Measurements from ENCODE around the gene SPTBN1.

Gene SPTBN1

DNA sequence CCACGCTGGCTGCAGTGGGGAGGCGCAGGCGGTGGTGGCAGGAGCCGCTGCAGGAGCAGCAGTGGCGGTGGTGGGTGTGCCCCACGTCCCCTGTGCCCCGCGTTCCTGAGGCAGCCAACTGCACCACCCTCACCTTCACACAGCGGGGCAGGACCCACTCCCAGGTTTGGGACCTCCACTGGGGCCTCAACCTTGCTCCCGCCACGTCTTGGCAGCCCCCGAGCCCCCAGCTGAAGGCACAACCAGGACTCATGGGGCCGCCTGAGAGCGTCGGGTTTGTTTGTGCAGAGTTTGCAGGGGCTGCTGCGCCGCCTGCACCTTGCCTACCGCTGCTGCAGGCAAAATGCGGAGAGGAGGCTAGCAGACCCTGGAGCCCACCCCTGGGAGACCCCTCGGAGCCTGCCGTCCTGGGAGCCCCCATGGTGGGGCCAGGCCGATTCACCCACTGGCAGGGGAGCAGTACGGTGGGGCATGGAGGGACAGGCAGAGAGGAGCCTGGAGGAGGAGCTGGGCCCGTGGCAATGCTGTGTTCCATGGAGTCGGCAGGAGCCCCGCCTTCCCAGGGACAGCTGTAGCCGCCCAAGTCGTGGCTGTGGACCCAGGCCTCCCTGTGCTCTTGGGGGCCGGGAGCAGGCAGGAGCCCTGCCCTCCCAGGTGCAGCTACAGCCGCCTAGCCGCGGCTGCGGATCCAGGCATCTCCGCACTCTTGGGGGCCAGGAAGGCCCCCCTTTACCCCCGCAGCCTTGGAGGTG is 252.6 kb downstream of the SPTBN1 start:
- Histone ChIP-seq H2AFZ (ENCODE audit: low read length) (no peak overlapping the region), H3K27me3 (ENCODE audit: insufficient read depth, low read length) (no peaks in the 10 kb centered on the region), H3K9me2 (ENCODE audit: low read depth, low read length) (no peaks in the 10 kb centered on the region), H4K20me1 (ENCODE audit: insufficient read depth, low read length) (no peaks in the 10 kb centered on the region), H3K4me3 (ENCODE audit: low read depth, low read length, poor library complexity, severe bottlenecking) (peak overlapping the region; percentile 59), H3K36me3 (ENCODE audit: insufficient read depth, low read length) (no peaks in the 10 kb centered on the region), H3F3A (ENCODE audit: insufficient read depth, low read length) (no peaks in the 10 kb centered on the region), H3K4me1 (ENCODE audit: insufficient read depth, low read length, severe bottlenecking) (peaks cover 18% of the 10 kb centered on the region), H3K4me2 (ENCODE audit: low read length) (peak overlapping the region; percentile 76), H3K79me2 (ENCODE audit: insufficient read depth, low read length) (no peaks in the 10 kb centered on the region), H3K27ac (ENCODE audit: low read depth, low read length, poor library complexity, severe bottlenecking) (no peak overlapping the region), H3K9ac (ENCODE audit: low read length) (peak overlapping the region; percentile 49; the same call in 1 of the 2 replicates), H3K9me3 (ENCODE audit: low read length) (no peaks in the 10 kb centered on the region)
- TF ChIP-seq EZH2 (IDR thresholded peaks at IDR 0.05; ENCODE audit: borderline replicate concordance, low read length), result no peak
- TF ChIP-seq, protein P1, sequence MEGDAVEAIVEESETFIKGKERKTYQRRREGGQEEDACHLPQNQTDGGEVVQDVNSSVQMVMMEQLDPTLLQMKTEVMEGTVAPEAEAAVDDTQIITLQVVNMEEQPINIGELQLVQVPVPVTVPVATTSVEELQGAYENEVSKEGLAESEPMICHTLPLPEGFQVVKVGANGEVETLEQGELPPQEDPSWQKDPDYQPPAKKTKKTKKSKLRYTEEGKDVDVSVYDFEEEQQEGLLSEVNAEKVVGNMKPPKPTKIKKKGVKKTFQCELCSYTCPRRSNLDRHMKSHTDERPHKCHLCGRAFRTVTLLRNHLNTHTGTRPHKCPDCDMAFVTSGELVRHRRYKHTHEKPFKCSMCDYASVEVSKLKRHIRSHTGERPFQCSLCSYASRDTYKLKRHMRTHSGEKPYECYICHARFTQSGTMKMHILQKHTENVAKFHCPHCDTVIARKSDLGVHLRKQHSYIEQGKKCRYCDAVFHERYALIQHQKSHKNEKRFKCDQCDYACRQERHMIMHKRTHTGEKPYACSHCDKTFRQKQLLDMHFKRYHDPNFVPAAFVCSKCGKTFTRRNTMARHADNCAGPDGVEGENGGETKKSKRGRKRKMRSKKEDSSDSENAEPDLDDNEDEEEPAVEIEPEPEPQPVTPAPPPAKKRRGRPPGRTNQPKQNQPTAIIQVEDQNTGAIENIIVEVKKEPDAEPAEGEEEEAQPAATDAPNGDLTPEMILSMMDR (IDR thresholded peaks at IDR 0.05; ENCODE audit: low read length), result peak; percentile 30; the same call in 1 of the 2 replicates

- TF ChIP-seq EZH2 (IDR thresholded peaks at IDR 0.05; ENCODE audit: borderline replicate concordance, low read length), result no peak
- TF ChIP-seq, protein P1 (IDR thresholded peaks at IDR 0.05; ENCODE audit: low read length), result no peak
- no peaks in the 10 kb centered on the region for H3K9me2 ChIP-seq (ENCODE audit: low read depth, low read length)
- H3K4me1 ChIP-seq (ENCODE audit: insufficient read depth, low read length, severe bottlenecking), result peaks cover 18% of the 10 kb centered on the region
- no peaks in the 10 kb centered on the region for H3K79me2 ChIP-seq (ENCODE audit: insufficient read depth, low read length)
- H4K20me1 ChIP-seq (ENCODE audit: insufficient read depth, low read length), result no peaks in the 10 kb centered on the region
- H3K27ac ChIP-seq (ENCODE audit: low read depth, low read length, poor library complexity, severe bottlenecking), result no peak overlapping the region
- H3F3A ChIP-seq (ENCODE audit: insufficient read depth, low read length), result no peaks in the 10 kb centered on the region
- H3K27me3 ChIP-seq (ENCODE audit: insufficient read depth, low read length), result no peaks in the 10 kb centered on the region
- peak overlapping the region; percentile 59 for H3K4me3 ChIP-seq (ENCODE audit: low read depth, low read length, poor library complexity, severe bottlenecking)
- no peak overlapping the region for H2AFZ ChIP-seq (ENCODE audit: low read length)
- no peaks in the 10 kb centered on the region for H3K36me3 ChIP-seq (ENCODE audit: insufficient read depth, low read length)
- H3K4me2 ChIP-seq (ENCODE audit: low read length), result peak overlapping the region; percentile 76
- H3K9me3 ChIP-seq (ENCODE audit: low read length), result no peaks in the 10 kb centered on the region
- peak overlapping the region; percentile 49; the same call in 1 of the 2 replicates for H3K9ac ChIP-seq (ENCODE audit: low read length)
These were observed 253.2 kb downstream of the SPTBN1 start for GRCh38 chr2:54709336-54709809.

DNA sequence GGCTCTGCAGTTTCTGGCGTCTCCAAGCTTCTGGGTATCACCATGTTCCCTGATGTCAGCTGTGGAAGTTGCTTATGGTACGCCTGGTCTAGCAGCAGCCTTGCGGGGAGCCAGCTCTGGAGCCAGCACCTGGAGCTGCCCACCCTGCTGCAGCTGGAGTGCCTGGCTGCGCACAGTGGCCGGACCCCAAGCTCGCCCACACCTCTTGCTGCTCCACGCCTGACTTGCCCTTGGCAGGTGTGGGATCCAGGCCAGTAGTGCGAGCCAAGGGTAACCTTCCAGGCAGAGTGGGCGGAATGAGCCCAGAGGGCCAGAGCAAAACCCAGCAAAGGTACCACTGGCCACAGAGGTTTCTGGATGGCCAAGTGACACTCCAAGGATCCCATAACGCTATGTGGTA is 254.1 kb downstream of the SPTBN1 start:
- no peaks in the 10 kb centered on the region for H3K27me3 ChIP-seq (ENCODE audit: insufficient read depth, low read length)
- H3F3A ChIP-seq (ENCODE audit: insufficient read depth, low read length), result no peaks in the 10 kb centered on the region
- no peak overlapping the region for H3K4me2 ChIP-seq (ENCODE audit: low read length)
- H2AFZ ChIP-seq (ENCODE audit: low read length), result no peak overlapping the region
- no peak overlapping the region for H3K4me3 ChIP-seq (ENCODE audit: low read depth, low read length, poor library complexity, severe bottlenecking)
- H3K9me3 ChIP-seq (ENCODE audit: low read length), result no peaks in the 10 kb centered on the region
- TF ChIP-seq, protein P1 (IDR thresholded peaks at IDR 0.05; ENCODE audit: low read length), result no peak
- TF ChIP-seq EZH2 (IDR thresholded peaks at IDR 0.05; ENCODE audit: borderline replicate concordance, low read length), result no peak
- no peaks in the 10 kb centered on the region for H3K36me3 ChIP-seq (ENCODE audit: insufficient read depth, low read length)
- no peaks in the 10 kb centered on the region for H3K79me2 ChIP-seq (ENCODE audit: insufficient read depth, low read length)
- H3K27ac ChIP-seq (ENCODE audit: low read depth, low read length, poor library complexity, severe bottlenecking), result no peak overlapping the region
- no peaks in the 10 kb centered on the region for H4K20me1 ChIP-seq (ENCODE audit: insufficient read depth, low read length)
- H3K4me1 ChIP-seq (ENCODE audit: insufficient read depth, low read length, severe bottlenecking), result peaks cover 18% of the 10 kb centered on the region
- no peaks in the 10 kb centered on the region for H3K9me2 ChIP-seq (ENCODE audit: low read depth, low read length)
- no peak overlapping the region for H3K9ac ChIP-seq (ENCODE audit: low read length)

Measured in OCI-LY1 (cell line).